Natural killer cell (primary cell): ENCODE results near the gene SDS. TPM values are rescaled to one million over a fixed set of nuclear protein-coding genes. Genes with fewer than 3 reads are reported as not detected.

Source experiments
- ATAC-seq, 3 donors: fragments of 150-1000 bp in 2 of 3; fragments of 200-7000 bp in 1 of 3; cut with Tn5 transposase; 1 replicate in 1 of 3; 2 replicates in 2 of 3; pipeline ENCODE4 v1.10.0; 2021; ENCODE audit warnings: mild to moderate bottlenecking in 2 of 3, moderate library complexity in 2 of 3
- DNase-seq, 2 donors: peaks; one replicate each; pipeline versions ENCODE4 v3.0.0 to v3.0.0-alpha.2; 2013 to 2021; ENCODE audit warnings: mixed read lengths in 1 of 2
- H3K27ac ChIP-seq: one replicate; pipeline ENCODE4 v1.5.1; 2013; ENCODE audit warnings: mild to moderate bottlenecking, low read length
- H3K27me3 ChIP-seq: one replicate; pipeline ENCODE4 v1.6.1; 2013; ENCODE audit warnings: low read length; ENCODE audit not compliant: control insufficient read depth, insufficient read depth
- H3K36me3 ChIP-seq: one replicate; pipeline ENCODE4 v1.6.1; 2013; ENCODE audit warnings: low read length; ENCODE audit not compliant: control insufficient read depth, insufficient read depth
- H3K4me1 ChIP-seq: one replicate; pipeline ENCODE4 v1.6.1; 2013; ENCODE audit warnings: low read length; ENCODE audit not compliant: control insufficient read depth, insufficient read depth
- H3K4me3 ChIP-seq: one replicate; pipeline ENCODE4 v1.5.1; 2013; ENCODE audit warnings: low read length
- H3K9me3 ChIP-seq: one replicate; pipeline ENCODE4 v1.6.1; 2013; ENCODE audit warnings: low read length; ENCODE audit not compliant: control insufficient read depth, insufficient read depth
- H3K27ac Mint-ChIP-seq, 2 donors: one replicate each; pipeline ENCODE4 v1.8.0; 2022; ENCODE audit warnings: mild to moderate bottlenecking in 2 of 2, mixed read lengths in 2 of 2, moderate library complexity in 1 of 2
- H3K27me3 Mint-ChIP-seq, 2 donors: one replicate each; pipeline ENCODE4 v1.8.0; 2022; ENCODE audit warnings: low read depth in 2 of 2, mixed read lengths in 2 of 2
- H3K36me3 Mint-ChIP-seq: one replicate; pipeline ENCODE4 v1.8.0; 2022; ENCODE audit warnings: mixed read lengths
- H3K4me1 Mint-ChIP-seq, 2 donors: one replicate each; pipeline ENCODE4 v1.8.0; 2022; ENCODE audit warnings: mixed read lengths in 2 of 2
- H3K4me3 Mint-ChIP-seq: one replicate; pipeline ENCODE4 v1.8.0; 2022; ENCODE audit warnings: mild to moderate bottlenecking, moderate library complexity, mixed read lengths
- H3K9me3 Mint-ChIP-seq, 2 donors: one replicate each; pipeline ENCODE4 v1.8.0; 2022; ENCODE audit warnings: mixed read lengths in 2 of 2
- CTCF ChIP-seq: fragments of 200-600 bp; IDR thresholded peaks from one replicate; pipeline ENCODE4 v1.8.0; 2022; ENCODE audit warnings: antibody characterized with exemption
- WGBS: methylation state at CpG from one replicate; pipeline ENCODE4 v1.1.7; 2013; ENCODE audit warnings: missing lambda C conversion rate; ENCODE audit not compliant: insufficient coverage; 5-methylcytosine and 5-hydroxymethylcytosine counted together
- intact Hi-C: fragments of 100-400 bp; cut with micrococcal nuclease; formaldehyde crosslinking; loops from one replicate; pipeline ENCODE4 v1.14.2; 2022
- total RNA-seq, 4 donors: library from RNA; stranded (reverse); fragments of 120-200 nt in 1 of 4; gene quantifications; one replicate each; pipeline versions ENCODE4 v1.2.3 to v1.2.4, GENCODE V29; 2013 to 2022

Gene SDS
- total RNA-seq, 3 donors from 2014 or later (not counting 1 experiment from before 2014, with no cell fraction given) = not detected

- H3K4me3 ChIP-seq = no peak overlapping the region
- Mint-ChIP-seq H3K4me1 (no peaks in the 10 kb centered on the region), H3K9me3 (no peaks in the 10 kb centered on the region), H3K27me3 (peaks cover 0 to 6% of the 10 kb centered on the region in 2 donors), H3K4me3 (no peak overlapping the region), H3K27ac (no peak overlapping the region), H3K36me3 (no peaks in the 10 kb centered on the region)
- H3K27me3 ChIP-seq = no peaks in the 10 kb centered on the region
- intact Hi-C loops = no loop called here
- DNase-seq = no peak
- TF ChIP-seq CTCF = no peak
- no peaks in the 10 kb centered on the region for H3K36me3 ChIP-seq
- 87% methylated on average over 2 of the region's 4 CpGs for WGBS
- ATAC-seq = no peak
- no peaks in the 10 kb centered on the region for H3K9me3 ChIP-seq
- no peak overlapping the region for H3K27ac ChIP-seq
- H3K4me1 ChIP-seq = no peaks in the 10 kb centered on the region
Observed at GRCh38 chr12:113400362-113400761, 3.3 kb downstream of the SDS start.

GRCh38 chr12:113399490-113399889 is 4.2 kb downstream of the SDS start:
- no peak overlapping the region for H3K27ac Mint-ChIP-seq
- H3K27me3 ChIP-seq = no peaks in the 10 kb centered on the region
- no peaks in the 10 kb centered on the region for H3K36me3 Mint-ChIP-seq
- H3K27me3 Mint-ChIP-seq = peaks cover 0 to 4% of the 10 kb centered on the region in 2 donors
- H3K4me1 ChIP-seq = no peaks in the 10 kb centered on the region
- intact Hi-C loops = no loop called here
- no peak for DNase-seq
- no peaks in the 10 kb centered on the region for H3K9me3 ChIP-seq
- H3K4me3 Mint-ChIP-seq = no peak overlapping the region
- ATAC-seq = no peak
- H3K4me1 Mint-ChIP-seq = no peaks in the 10 kb centered on the region
- no peaks in the 10 kb centered on the region for H3K9me3 Mint-ChIP-seq
- no peak overlapping the region for H3K4me3 ChIP-seq
- no peaks in the 10 kb centered on the region for H3K36me3 ChIP-seq
- 91% methylated on average over 12 of the region's 12 CpGs for WGBS
- H3K27ac ChIP-seq = no peak overlapping the region
- no peak for TF ChIP-seq CTCF

- no peak for TF ChIP-seq CTCF
- Histone ChIP-seq H3K4me3 (no peak overlapping the region), H3K27me3 (no peaks in the 10 kb centered on the region), H3K27ac (no peak overlapping the region), H3K9me3 (no peaks in the 10 kb centered on the region), H3K4me1 (no peaks in the 10 kb centered on the region), H3K36me3 (no peaks in the 10 kb centered on the region)
- no peak for DNase-seq
- Mint-ChIP-seq H3K27ac (no peak overlapping the region), H3K4me3 (no peak overlapping the region), H3K4me1 (no peaks in the 10 kb centered on the region), H3K27me3 (peaks cover 0 to 3% of the 10 kb centered on the region in 2 donors), H3K9me3 (no peaks in the 10 kb centered on the region), H3K36me3 (no peaks in the 10 kb centered on the region)
- no peak for ATAC-seq
- WGBS = 88% methylated on average over 26 of the region's 26 CpGs
- intact Hi-C loops = no loop called here
Observed at GRCh38 chr12:113398346-113399290, 5.1 kb downstream of the SDS start.
